H1 (cell line): ENCODE data around the gene GDE1. TPM values are rescaled to one million over a fixed set of nuclear protein-coding genes. Genes with fewer than 3 reads are reported as not detected.

Experiments used
- CBX8 ChIP-seq: fragments of 300-800, 300-1000 bp; sonication (generic); IDR thresholded peaks from 2 replicates; pipeline ENCODE4 v1.7.1; 2016; ENCODE audit warnings: low read depth, low read length, borderline replicate concordance
- CTBP2 ChIP-seq: IDR thresholded peaks from 2 replicates; pipeline ENCODE4 v1.7.0; 2011; ENCODE audit warnings: borderline replicate concordance, mild to moderate bottlenecking, moderate library complexity, mixed read lengths, low read length; ENCODE audit not compliant: insufficient read depth, insufficient read length
- GABPA ChIP-seq: IDR thresholded peaks from 2 replicates; pipeline ENCODE4 v1.6.1; 2011; ENCODE audit warnings: mild to moderate bottlenecking, low read length, moderate library complexity, borderline replicate concordance; ENCODE audit not compliant: insufficient read depth
- MAFK ChIP-seq: IDR thresholded peaks from 2 replicates; pipeline ENCODE4 v1.6.1; 2012; ENCODE audit warnings: low read depth, mild to moderate bottlenecking, improper control_type of control experiment, low read length
- RNF2 ChIP-seq: fragments of 200-900, 300-1000 bp; sonication (generic); IDR thresholded peaks from 2 replicates; pipeline ENCODE4 v1.7.1; 2016; ENCODE audit warnings: borderline replicate concordance, low read depth, mild to moderate bottlenecking, antibody characterized with exemption, low read length; ENCODE audit not compliant: poor library complexity, severe bottlenecking; ENCODE audit errors: missing control alignments
- SIRT6 ChIP-seq: IDR thresholded peaks from one replicate; pipeline ENCODE4 v1.7.1; 2012; ENCODE audit warnings: low read length, inconsistent platforms
- SIX5 ChIP-seq: IDR thresholded peaks from 2 replicates; pipeline ENCODE4 v1.6.1; 2011; ENCODE audit warnings: mild to moderate bottlenecking, low read depth, low read length
- polyA plus RNA-seq, 7 experiments: library from polyadenylated mRNA; depleted of rRNA in 3 of 7; stranded (reverse) in 5 of 7; unstranded in 2 of 7; fragments of >200 nt in 5 of 7; fragments of 200-250 nt in 2 of 7; gene quantifications; 1 replicate in 5 of 7; 2 replicates in 1 of 7; 4 replicates in 1 of 7; pipeline versions ENCODE4 v1.2.1 to v1.2.3, GENCODE V29; 2011 to 2013; ENCODE audit warnings: missing spikeins in 2 of 7, mixed read lengths in 2 of 7
- total RNA-seq: library from RNA; stranded (reverse); fragmentation: NEBNext Ultra II Directional; extraction: Animal tissue kit (Norgen Biotek cat#: 25700); gene quantifications from 2 replicates; pipeline ENCODE4 v1.2.1, GENCODE V29; 2021
- TF ChIP-seq, protein P1 (sequence below): fragments of 300-600 bp; sonication (generic); IDR thresholded peaks from 2 replicates; pipeline ENCODE4 v1.7.1; 2012; ENCODE audit warnings: low read length, moderate library complexity, mild to moderate bottlenecking, inconsistent platforms; ENCODE audit not compliant: insufficient replicate concordance
- TF ChIP-seq, protein P2 (sequence below): IDR thresholded peaks from 2 replicates; pipeline ENCODE4 v1.6.1; 2012; ENCODE audit warnings: inconsistent platforms

The GDE1 gene
- total and polyA plus RNA-seq, 2 of the 8 experiments (the other 6 are each of a cell fraction or from before 2014, with no cell fraction given) = 29.2 to 70.8 TPM

DNA sequence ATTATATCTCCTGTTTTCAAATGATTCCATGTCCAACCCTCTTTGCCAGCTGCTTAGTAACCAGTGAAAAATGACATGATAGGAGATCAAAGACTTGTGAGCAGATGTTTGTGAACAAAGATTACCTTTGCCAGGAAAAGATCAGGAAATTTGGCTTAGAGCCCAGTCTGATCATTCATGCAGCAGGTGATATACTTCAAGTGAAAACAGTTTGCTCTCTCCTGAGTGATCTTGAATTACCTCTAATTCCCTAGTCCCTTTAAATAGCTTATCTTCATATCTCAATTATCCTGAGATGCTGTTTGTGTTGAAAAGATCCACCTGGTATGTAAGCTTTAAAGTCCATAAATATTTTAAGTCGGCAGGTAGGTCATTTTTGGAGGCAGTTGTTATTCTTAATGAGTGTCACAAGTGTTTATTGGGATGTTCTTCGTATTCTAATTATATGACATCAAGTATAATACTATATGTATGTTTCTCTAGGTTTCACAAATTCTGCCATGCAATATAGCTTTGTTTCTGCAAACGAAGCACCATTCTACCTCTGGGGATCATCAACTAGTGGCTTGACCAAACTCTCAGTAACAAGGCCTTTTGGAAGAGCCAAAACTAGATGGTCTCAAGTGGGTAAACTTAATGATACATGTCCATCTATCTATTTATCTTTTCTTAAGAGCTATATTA is 20.4 kb upstream of the GDE1 start (continued):
- TF ChIP-seq, protein P1, sequence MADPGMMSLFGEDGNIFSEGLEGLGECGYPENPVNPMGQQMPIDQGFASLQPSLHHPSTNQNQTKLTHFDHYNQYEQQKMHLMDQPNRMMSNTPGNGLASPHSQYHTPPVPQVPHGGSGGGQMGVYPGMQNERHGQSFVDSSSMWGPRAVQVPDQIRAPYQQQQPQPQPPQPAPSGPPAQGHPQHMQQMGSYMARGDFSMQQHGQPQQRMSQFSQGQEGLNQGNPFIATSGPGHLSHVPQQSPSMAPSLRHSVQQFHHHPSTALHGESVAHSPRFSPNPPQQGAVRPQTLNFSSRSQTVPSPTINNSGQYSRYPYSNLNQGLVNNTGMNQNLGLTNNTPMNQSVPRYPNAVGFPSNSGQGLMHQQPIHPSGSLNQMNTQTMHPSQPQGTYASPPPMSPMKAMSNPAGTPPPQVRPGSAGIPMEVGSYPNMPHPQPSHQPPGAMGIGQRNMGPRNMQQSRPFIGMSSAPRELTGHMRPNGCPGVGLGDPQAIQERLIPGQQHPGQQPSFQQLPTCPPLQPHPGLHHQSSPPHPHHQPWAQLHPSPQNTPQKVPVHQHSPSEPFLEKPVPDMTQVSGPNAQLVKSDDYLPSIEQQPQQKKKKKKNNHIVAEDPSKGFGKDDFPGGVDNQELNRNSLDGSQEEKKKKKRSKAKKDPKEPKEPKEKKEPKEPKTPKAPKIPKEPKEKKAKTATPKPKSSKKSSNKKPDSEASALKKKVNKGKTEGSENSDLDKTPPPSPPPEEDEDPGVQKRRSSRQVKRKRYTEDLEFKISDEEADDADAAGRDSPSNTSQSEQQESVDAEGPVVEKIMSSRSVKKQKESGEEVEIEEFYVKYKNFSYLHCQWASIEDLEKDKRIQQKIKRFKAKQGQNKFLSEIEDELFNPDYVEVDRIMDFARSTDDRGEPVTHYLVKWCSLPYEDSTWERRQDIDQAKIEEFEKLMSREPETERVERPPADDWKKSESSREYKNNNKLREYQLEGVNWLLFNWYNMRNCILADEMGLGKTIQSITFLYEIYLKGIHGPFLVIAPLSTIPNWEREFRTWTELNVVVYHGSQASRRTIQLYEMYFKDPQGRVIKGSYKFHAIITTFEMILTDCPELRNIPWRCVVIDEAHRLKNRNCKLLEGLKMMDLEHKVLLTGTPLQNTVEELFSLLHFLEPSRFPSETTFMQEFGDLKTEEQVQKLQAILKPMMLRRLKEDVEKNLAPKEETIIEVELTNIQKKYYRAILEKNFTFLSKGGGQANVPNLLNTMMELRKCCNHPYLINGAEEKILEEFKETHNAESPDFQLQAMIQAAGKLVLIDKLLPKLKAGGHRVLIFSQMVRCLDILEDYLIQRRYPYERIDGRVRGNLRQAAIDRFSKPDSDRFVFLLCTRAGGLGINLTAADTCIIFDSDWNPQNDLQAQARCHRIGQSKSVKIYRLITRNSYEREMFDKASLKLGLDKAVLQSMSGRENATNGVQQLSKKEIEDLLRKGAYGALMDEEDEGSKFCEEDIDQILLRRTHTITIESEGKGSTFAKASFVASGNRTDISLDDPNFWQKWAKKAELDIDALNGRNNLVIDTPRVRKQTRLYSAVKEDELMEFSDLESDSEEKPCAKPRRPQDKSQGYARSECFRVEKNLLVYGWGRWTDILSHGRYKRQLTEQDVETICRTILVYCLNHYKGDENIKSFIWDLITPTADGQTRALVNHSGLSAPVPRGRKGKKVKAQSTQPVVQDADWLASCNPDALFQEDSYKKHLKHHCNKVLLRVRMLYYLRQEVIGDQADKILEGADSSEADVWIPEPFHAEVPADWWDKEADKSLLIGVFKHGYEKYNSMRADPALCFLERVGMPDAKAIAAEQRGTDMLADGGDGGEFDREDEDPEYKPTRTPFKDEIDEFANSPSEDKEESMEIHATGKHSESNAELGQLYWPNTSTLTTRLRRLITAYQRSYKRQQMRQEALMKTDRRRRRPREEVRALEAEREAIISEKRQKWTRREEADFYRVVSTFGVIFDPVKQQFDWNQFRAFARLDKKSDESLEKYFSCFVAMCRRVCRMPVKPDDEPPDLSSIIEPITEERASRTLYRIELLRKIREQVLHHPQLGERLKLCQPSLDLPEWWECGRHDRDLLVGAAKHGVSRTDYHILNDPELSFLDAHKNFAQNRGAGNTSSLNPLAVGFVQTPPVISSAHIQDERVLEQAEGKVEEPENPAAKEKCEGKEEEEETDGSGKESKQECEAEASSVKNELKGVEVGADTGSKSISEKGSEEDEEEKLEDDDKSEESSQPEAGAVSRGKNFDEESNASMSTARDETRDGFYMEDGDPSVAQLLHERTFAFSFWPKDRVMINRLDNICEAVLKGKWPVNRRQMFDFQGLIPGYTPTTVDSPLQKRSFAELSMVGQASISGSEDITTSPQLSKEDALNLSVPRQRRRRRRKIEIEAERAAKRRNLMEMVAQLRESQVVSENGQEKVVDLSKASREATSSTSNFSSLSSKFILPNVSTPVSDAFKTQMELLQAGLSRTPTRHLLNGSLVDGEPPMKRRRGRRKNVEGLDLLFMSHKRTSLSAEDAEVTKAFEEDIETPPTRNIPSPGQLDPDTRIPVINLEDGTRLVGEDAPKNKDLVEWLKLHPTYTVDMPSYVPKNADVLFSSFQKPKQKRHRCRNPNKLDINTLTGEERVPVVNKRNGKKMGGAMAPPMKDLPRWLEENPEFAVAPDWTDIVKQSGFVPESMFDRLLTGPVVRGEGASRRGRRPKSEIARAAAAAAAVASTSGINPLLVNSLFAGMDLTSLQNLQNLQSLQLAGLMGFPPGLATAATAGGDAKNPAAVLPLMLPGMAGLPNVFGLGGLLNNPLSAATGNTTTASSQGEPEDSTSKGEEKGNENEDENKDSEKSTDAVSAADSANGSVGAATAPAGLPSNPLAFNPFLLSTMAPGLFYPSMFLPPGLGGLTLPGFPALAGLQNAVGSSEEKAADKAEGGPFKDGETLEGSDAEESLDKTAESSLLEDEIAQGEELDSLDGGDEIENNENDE = no peak
- TF ChIP-seq GABPA (no peak), MAFK (no peak), SIRT6 (no peak), RNF2 (no peak), CTBP2 (no peak), SIX5 (no peak), CBX8 (no peak)
- TF ChIP-seq, protein P2, sequence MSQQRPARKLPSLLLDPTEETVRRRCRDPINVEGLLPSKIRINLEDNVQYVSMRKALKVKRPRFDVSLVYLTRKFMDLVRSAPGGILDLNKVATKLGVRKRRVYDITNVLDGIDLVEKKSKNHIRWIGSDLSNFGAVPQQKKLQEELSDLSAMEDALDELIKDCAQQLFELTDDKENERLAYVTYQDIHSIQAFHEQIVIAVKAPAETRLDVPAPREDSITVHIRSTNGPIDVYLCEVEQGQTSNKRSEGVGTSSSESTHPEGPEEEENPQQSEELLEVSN = no peak
